Fibroblast of skin of abdomen (primary cell): ENCODE measurements around the gene TMPRSS6.

Source experiments
- DNase-seq: peaks from one replicate; pipeline ENCODE4 v3.0.0-alpha.2; 2013

Gene TMPRSS6

DNA sequence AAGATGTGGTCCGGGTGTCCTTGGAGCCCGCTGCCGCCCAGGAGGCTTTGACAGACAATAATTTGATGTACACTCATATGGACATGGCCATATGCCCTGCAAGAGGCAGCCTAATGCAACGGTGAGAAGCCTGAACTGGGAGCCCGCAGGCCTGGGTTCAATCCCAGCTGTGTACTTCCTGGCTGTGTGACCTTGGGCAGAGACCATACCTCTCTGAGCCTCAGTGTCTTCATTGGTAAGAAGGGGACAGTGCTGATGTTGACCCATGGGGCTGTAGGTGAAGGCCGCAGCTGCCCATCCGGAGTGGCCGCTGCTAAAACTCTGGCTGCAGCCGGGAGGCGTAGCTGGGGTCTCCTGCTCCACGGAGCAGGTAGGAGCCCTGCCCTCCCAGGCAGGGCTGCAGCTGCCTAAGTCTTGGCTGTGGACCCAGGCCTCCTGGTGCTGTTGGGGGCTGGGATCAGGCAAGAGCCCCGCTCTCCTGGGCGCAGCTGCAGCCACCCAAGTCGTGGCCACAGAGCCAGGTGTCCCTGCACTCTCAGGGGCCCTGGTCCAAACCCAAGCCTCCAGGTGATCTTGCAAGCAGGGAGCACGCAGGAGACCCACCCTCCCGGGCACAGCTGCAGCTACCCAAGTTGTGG is 31.3 kb upstream of the TMPRSS6 start:
- DNase-seq, result no peak

DNA sequence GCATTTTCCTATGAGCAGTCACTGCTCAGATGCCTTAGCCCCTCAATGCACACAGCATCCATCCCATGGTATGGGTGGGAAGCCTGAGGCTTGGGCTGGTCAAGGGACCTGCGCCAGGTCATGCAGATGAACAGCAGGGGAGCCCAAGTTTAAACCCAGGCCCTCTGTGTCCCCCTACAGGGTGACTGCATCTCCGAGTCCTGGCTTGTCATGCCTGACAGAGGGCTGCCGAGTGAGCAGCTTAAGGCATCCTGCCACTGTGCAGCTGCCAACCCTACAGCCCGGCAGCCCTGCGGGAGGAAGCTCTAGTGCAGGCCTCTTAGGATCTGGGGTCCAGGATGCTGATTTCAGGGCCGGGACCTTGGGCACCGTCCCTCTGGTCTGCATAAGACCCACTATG is 30.2 kb upstream of the TMPRSS6 start:
- DNase-seq, result no peak

DNA sequence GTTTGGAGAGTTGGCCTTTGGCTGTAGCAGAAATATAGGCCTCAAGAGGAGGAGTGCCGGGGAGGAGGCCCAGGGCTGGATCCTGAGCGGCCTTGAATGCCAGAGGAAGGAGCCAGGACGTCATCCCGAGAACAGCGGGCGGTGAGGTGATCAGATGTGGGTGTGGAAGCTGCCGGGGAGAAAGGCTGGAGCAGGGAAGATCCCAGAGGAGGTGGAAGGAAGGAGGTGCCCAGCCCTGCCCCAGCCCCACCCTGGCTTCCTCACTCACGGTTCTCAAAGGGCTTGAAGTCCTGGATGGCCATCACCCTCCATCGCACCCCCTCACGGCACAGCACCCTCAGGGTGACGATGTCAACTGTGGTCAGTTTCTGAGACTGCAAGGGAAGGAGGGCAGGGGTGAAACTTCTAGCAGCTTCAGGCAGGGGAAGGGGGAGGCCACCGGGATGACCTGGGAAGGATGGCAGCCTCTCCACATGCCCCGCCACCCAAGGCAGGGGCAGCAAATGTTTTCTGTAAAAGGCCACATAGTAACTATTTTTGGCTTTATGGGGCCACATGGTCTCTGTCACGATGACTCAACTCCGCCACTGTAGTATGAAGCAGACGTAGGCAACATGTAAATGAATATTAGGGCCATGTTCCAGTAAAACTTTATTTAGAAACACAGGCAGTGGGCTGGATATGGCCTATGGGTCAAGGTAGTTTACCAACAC is 29.5 kb upstream of the TMPRSS6 start:
- no peak for DNase-seq

DNA sequence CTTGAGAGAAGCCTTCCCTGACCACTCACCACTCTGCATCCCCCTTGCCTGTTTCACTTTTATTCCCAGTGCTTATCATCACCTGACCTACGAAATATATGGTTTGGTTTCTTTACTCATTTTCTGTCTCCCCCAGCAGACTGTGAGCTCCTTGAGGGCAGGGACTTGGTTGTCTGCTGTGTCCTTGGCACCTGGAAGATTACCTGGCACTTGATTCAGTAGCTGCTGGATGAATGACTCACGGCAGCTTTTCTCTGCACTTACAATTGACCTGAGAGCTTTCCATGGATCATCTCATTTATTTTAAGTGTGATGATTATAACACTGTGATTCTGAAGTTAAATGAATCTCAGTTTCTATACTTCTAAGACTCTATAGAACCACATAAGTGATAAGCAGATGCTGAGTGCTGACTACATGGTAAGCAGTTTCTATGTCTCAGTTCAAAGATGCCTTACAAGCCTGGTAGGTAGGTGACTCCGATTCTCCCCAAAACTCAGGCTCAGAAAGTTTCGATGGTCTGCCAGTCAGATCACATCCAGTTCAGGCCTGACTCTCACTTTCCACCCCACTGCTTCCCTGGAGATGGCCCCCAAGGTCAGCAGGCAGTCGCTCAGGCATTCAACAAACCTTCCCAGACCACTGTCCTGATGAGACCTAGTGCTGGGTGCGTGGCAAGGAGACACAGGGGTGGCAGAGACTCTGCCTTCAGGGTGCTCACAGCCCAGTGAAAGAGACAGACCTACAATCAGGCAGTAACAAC is 28.6 kb upstream of the TMPRSS6 start:
- DNase-seq, result no peak

DNA sequence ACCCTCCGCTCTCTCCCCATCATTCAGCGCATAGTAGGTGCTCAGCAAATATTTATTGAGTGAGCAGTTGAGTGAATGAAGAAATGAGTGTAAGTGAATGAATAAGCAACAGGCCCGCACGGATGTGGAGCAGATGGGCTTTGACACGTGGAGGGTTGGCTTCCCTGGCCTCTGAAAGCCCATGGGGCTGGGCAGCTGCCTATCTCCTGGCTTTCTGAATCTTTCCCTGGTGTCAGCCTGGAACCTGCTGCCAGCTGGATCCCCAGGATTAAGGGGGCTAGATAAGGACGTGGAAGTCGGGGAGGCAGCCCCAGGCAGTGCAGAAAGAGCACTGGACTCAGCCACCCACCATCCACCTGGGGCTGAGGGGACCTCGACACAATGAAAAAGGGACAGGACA is 27.6 kb upstream of the TMPRSS6 start:
- no peak for DNase-seq

DNA sequence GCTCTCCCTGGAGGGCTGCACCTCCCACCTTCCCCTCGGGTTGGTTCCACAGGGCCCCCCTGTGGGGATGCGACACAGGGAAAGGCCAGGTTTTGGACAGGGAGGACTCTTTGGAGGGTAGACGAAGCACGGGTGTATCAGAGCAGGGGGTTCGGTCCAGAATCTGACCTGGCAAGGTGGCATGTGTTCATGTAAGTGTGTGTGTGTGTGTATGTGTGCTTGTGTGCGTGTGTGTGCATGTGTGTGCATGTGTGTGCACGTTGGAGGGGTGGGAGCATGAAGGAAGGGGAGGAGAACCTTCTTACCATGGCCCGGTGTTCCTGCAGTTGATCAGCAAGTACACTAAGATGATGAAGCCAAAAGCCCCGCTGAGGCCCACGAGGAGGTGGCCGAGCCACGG is 25.5 kb upstream of the TMPRSS6 start:
- DNase-seq, result no peak

DNA sequence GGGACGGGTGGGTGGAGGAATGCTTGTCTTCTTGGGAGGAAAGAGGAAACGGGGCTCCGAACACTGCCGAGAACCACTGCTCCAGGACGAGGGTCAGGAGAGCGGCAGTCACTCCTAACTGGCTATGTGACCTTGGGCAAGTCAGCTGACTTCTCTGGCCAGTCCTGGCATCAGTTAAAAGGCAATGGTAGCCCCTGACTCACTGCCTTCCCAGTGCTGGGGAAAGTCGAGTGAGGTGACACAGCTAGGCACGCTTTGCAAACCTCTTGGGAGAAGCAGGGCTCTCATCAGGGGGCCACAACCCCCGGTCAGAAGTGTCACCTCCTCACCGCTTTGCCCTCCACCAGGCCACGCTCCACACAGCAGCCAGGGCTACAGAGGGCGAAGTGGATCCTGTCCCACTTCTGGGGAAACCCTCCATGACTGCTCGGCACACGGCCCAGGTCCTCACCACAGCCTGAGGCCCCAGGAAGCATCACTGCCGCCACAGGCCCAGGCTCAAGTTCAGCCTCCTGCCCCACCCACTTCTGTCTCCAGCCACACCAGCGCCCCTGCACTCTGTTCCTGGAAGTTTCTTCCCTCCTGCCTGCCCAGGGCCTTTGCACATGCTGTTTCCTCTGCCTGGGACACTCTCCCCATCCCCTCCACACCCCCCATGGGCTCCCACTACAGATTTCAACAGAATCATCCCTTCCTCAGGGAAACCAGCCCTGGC is 23.9 kb upstream of the TMPRSS6 start:
- no peak for DNase-seq

DNA sequence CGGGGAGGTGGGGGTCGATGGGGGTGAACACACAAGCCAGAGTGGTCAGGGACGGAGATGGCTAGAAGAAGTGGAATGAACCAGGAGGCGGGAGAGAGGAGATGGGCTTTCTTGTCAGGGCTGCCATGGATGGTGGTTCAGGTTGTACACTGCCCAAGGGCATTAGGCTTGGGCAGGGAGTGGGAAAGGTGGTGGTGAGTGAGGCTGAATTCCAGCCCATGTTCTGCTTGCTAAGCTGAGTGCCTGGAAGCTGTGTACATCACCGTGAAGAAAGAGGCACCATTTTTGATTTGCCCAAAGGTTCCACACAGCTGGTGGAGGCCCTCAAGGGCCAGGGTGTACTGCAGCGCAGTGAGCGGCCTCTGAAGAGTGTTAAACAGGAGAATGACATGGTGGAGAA is 23.3 kb upstream of the TMPRSS6 start:
- no peak for DNase-seq

DNA sequence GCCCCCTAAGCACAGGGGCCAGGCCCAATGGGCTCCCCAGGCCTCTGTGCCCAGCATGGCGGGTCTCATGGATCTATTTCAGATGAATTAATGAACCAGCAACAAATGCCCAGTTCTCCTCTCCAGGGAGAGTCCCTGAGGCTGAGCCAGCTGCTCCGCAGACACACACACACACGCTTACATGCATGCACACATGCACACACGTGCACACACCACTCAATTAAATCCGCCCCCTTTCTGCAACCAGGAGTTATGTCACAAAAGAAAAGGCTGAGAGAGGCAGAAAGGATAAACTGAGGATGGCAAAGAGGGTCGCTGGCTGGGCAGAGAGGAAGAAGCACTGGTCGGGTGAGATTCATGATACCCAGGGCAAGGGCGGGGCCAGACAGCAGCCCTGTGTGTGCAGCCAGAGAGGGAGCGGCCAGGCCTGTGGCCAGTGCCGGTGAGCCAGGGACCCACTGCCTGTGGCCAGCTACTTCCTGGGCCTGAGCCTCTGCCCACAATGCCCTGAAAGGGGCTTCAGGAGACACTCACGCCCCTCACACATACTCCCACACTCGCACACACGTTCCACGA is 20.4 kb upstream of the TMPRSS6 start:
- DNase-seq, result no peak

DNA sequence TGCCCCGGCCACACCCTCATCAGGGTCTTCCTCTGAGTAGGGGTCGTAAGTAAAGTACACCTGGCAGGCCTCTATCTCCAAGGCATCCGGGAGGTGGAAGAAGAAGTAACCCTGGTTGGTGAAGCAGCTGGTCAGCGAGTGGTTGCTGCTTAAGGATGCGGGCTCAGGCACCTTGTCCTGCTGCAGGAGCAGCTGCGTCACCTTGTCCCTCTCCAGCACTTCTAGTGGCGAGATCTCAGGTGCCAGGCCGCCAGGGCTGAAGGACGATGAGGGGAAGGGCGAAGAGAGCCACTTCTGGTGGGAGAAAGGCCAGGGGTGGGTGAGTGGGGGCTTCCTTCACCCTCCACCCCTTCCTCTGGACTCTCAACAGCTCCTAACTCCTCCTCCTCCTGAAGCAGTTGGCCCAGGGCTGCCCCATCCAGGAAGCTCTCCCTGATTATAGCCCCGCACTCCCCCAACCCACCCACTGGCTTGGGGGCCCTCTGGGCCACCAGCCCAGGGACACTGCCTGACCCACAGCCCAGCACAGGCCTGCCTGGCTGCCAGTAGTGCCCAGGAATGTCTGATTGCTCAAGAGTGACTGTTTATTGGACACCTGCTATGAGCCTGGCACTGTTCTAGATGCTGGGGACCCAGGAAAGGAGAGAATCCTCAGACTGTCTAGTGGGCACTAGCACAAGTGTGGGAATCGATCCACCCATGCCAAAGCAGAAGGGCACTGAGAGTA is 19.2 kb upstream of the TMPRSS6 start:
- no peak for DNase-seq

DNA sequence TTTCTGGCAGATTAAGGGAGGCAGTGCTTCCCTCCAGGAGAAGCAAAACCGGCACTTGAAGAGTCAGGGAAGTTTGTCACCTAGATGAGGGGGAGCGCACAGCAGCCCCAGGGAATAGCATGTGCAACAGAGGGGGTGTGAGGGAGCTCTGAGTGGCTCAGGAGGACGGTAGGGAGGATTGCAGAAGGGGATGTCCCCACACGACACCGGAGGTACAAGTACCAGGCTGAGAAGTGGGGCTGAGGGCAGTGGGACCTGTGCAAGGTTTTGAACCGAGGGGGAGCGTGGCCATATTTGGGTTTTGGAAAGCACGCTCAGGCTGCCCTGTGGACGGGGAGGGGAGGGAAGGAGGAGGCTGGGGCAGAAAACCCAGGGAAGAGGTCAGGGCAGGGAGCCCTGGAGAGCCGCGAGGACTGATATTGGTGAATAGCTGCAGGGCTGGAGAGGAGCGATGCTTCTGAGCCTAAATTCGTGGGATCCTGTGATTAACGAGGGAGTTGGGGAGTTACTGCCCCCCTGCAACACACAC is 17.9 kb upstream of the TMPRSS6 start:
- DNase-seq, result no peak

DNA sequence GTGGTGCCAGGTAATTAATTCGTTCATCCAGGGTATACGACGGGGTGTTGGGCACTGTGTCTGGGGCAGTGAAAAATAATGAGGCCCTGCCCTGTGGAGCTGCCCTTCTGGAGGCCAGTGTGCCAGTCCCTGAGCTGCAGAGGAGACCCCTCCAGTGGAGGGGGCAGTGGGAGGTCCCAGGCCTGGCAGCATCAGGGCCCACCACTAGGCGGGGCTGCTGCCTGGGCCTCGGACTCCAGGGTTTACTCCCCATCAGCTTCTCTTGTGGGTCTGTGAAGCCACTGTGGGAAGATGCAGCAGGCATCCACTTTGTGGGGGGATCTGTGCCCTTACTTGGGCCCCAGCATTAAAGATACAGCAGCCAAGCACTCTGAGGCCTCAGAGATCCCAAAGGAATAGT is 17.4 kb upstream of the TMPRSS6 start:
- DNase-seq, result no peak

DNA sequence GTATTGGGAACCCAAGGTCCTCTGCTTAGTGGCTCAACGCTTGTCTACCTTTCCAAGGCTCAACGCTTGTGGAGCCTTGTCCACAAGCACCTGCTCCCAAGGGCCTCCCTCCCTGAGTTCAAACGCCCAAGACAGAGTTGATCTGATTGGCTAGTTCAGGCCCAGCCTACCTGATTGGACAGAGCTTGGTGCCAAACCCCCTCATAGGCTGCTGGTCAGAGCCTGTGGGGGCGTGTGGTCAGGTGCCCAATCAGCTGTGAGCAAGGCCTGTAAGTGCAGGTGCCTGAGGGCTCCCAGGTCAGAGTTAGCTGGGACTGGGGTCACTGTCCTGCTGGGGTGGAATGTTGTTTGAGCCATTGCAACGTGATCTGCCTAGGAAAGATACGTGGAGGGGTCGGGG is 16.9 kb upstream of the TMPRSS6 start:
- no peak for DNase-seq

DNA sequence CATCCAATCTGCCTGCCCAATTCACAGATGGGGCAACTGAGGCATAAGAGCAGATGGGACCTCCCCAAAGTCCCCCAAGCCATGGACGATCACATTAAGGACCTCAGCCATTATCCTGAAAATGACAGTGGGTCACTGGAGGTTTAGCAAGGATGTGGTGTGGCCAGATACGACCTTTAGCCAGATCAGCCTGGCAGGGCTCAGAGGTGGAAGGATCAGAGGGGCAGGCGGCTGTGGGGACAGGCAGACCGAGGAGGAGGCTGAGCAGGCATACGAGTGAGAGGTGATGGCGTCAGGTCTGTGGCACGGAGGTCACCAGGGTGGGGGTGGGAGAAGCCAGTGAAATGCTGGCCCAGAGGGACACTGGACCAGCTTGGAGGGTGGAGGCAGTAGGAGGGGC is 14.1 kb upstream of the TMPRSS6 start:
- no peak for DNase-seq

DNA sequence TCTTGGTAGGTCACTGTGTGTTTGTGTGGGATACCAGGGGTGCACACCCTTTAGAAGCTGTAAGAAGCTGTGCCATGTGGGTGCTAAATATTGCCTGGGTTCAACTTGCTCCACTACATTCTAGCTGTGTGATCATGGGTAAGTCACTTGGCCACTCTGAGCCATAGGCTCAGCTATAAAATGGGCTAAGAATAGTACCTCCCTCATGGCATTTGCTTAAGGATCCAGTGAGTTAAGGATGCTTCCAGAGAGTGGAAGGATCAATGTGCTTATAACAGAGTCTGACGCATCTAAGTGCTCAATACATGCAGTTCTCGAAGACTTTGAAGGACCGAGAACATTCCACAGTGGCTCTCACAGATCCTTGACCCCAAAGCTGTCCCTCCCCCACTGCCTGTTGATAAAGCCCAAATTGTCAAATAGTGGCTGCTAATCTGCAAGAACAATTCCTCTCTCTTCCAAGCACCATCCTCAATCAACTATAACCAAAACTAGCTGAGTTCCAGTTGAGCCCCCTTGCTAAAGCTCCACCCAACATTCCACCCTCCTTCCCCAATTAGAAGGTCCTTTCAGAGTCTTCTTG is 13.2 kb upstream of the TMPRSS6 start:
- no peak for DNase-seq

DNA sequence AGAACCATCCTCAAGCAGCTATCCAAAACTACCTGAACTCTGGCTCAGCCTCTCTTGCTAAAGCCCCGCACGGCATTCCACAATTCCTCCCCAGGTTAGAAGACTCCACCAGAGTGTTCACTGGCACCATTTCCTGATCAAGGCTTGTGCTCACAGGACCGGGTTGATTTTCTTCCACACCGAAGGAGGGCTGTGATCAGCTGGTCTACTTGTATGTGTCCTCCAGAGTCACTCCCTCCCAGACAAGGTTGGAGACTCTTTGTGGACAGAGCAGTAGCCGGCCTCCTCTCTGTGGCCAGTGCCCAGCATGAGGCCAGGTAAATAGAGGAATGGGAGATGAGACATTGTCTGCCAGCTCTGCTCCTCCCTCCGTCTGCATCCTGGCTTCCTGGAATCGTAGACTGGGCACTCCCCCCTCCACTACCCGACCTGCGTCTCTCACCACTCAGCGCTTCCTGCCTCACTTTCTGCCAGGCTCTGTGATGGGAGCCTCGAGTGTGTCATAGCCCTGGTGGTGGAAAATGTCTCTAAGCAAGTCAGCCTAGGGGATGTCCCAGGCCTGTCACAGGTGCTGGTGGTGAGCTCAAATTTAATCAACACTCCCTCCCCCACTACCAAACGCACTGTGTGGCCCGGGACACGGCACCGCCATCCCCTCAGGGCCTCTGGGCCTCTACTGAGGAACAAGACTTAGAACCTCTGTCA is 12.5 kb upstream of the TMPRSS6 start:
- peak; percentile 41 for DNase-seq

DNA sequence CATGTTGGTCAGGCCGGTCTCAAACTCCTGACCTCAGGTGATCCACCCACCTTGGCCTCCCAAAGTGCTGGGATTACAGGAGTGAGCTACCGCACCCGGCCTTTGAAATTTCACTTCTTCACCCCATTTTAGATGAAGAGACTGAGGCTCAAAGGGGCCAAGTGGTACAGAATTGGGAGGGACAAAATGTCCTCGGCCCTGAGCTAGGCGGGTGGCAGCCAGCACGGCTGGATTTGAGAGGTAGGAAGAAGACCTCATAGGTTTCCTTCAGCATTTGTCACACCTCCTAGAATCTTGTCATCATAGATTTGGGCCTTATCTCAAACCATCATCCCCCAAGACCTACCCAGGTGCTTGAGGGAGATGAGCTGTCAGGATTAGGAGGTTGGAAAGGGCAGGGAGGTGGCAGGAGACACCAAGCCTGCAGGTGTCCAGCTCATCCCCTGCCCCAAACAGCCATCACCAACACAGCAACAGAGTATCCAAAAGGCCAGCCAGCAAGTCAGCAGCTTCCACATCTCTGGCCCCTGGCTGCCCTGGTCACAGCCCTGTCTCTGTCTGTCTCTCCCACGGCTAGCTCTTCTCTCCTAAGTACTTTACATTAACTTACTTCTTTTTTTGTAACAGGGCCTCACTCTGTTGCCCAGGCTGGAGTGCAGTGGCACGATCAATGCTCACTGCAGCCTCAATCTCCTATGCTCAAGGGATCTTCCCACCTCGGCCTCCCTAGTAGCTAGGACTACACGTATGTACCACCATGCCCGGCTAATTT is 11.2 kb upstream of the TMPRSS6 start:
- no peak for DNase-seq

DNA sequence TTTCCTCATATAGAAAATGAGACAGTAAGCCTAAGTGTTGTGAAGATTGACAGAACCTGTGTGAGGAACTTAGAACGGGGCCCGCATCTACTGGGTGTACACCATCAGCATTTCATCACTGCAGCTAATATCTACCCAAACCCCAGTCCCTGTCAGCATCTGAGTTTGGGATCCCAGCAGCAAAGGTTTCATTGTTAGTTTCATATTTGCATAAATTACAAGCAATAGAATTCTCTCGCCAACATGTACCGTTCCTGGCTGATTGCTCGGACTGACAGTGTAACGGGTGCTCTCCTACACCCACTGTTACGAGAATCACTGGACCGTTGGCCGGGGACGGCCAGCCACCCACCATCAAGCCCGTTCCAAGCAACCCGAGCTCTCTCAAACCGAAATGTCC is 10.4 kb upstream of the TMPRSS6 start:
- no peak for DNase-seq

DNA sequence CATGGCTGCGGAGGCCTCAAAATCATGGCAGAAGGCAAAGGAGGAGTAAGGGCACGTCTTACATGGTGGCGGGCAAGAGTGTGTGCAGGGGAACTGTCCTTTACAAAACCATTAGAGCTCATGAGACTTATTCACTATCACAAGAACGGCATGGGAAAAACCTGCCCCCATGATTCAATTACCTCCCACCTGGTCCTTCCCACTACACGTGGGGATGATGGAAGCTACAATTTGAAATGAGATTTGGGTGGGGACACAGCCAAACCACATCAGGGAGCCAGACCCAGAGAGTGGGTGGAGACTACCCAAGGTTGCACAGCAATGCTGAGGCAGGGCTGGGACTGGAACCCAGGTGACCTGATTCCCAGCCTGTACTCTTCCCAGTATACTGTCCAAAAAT is 8.6 kb upstream of the TMPRSS6 start:
- DNase-seq, result no peak

DNA sequence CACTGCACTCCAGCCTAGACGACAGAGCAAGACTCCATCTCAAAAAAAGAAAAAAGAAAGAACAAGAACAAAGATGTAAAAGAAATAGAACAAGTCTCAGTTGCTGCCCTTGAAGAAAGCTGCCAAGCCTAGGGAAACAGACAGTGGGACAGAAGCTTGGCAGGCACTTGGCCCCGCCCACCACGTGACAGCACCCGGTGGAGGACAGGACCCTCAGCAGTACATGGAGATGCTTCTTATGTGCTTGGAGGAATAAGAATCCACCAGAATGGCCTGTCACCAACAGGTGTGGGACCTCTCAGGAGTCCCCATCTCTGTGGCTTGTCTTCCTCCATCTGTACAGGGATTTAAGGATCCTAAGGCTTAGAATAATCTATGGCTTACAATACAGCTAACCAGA is 7.6 kb upstream of the TMPRSS6 start:
- DNase-seq, result no peak
